Measurements from ENCODE around the gene APOOL.
"Not testable (repeated sequence)": the region's sequence is repeated elsewhere in the genome, so short reads cannot be mapped to it uniquely, and the experiment has no call there.

Gene APOOL

GRCh38 chrX:85003655-85004244, at the start of gene APOOL:
Gene APOOL, plus strand, starts transcription at chrX:85003877. Its CDS starts 36 bp downstream, at chrX:85003913.
- DNase-seq (ENCODE audit: low read depth in 2 of 3, low spot score in 1 of 3) = peak; percentile 66 to 77 (median 70)

- DNase-seq (ENCODE audit: low read depth in 2 of 3, low spot score in 1 of 3) = no peak
Observed at GRCh38 chrX:84956304-84956703, 47.4 kb upstream of the APOOL start.

GRCh38 chrX:84974803-84975202, 28.9 kb upstream of the APOOL start:
- DNase-seq (ENCODE audit: low read depth in 2 of 3, low spot score in 1 of 3) = no peak

GRCh38 chrX:84991739-84992138, 11.9 kb upstream of the APOOL start:
- not testable (repeated sequence) for DNase-seq (ENCODE audit: low read depth in 2 of 3, low spot score in 1 of 3)

- no peak for DNase-seq (ENCODE audit: low read depth in 2 of 3, low spot score in 1 of 3)
Observed at GRCh38 chrX:84993150-84993549, 10.5 kb upstream of the APOOL start.

GRCh38 chrX:85001344-85001743, 2.3 kb upstream of the APOOL start:
- DNase-seq (ENCODE audit: low read depth in 2 of 3, low spot score in 1 of 3) = no peak

GRCh38 chrX:85004255-85004654, 578 bp downstream of the APOOL start:
- no peak for DNase-seq (ENCODE audit: low read depth in 2 of 3, low spot score in 1 of 3)

GRCh38 chrX:85012098-85012497, 8.4 kb downstream of the APOOL start:
- DNase-seq (ENCODE audit: low read depth in 2 of 3, low spot score in 1 of 3) = no peak

GRCh38 chrX:85015351-85015750, 11.7 kb downstream of the APOOL start:
- not testable (repeated sequence) for DNase-seq (ENCODE audit: low read depth in 2 of 3, low spot score in 1 of 3)

- DNase-seq (ENCODE audit: low read depth in 2 of 3, low spot score in 1 of 3) = no peak
Observed at GRCh38 chrX:85017721-85018120, 14.0 kb downstream of the APOOL start.

- DNase-seq (ENCODE audit: low read depth in 2 of 3, low spot score in 1 of 3) = no peak
Observed at GRCh38 chrX:85018471-85018870, 14.8 kb downstream of the APOOL start.

- DNase-seq (ENCODE audit: low read depth in 2 of 3, low spot score in 1 of 3) = no peak
Observed at GRCh38 chrX:85020216-85020615, 16.5 kb downstream of the APOOL start.

GRCh38 chrX:85024044-85024443, 20.4 kb downstream of the APOOL start:
- DNase-seq (ENCODE audit: low read depth in 2 of 3, low spot score in 1 of 3) = no peak

GRCh38 chrX:85024562-85024961, 20.9 kb downstream of the APOOL start:
- DNase-seq (ENCODE audit: low read depth in 2 of 3, low spot score in 1 of 3) = no peak

GRCh38 chrX:85026170-85026569, 22.5 kb downstream of the APOOL start:
- DNase-seq (ENCODE audit: low read depth in 2 of 3, low spot score in 1 of 3) = no peak

GRCh38 chrX:85029043-85029442, 25.4 kb downstream of the APOOL start:
- no peak for DNase-seq (ENCODE audit: low read depth in 2 of 3, low spot score in 1 of 3)

- DNase-seq (ENCODE audit: low read depth in 2 of 3, low spot score in 1 of 3) = no peak
Observed at GRCh38 chrX:85031505-85031904, 27.8 kb downstream of the APOOL start.

- no peak for DNase-seq (ENCODE audit: low read depth in 2 of 3, low spot score in 1 of 3)
Observed at GRCh38 chrX:85037114-85037513, 33.4 kb downstream of the APOOL start.

GRCh38 chrX:85051627-85052026, 48.0 kb downstream of the APOOL start:
- DNase-seq (ENCODE audit: low read depth in 2 of 3, low spot score in 1 of 3) = no peak

- DNase-seq (ENCODE audit: low read depth in 2 of 3, low spot score in 1 of 3) = no peak
Observed at GRCh38 chrX:85052205-85052604, 48.5 kb downstream of the APOOL start.

- DNase-seq (ENCODE audit: low read depth in 2 of 3, low spot score in 1 of 3) = no peak
Observed at GRCh38 chrX:85052636-85053343, 49.1 kb downstream of the APOOL start.

- no peak for DNase-seq (ENCODE audit: low read depth in 2 of 3, low spot score in 1 of 3)
Observed at GRCh38 chrX:85065512-85066198, 62.0 kb downstream of the APOOL start.

Data from stimulated activated CD4-positive, alpha-beta T cell treated with anti-CD3 and anti-CD28 coated beads, Interleukin-12 subunit alpha, Interleukin-12 subunit beta, amount 100 ng/mL, for 48 hours (primary cell).